Measurements from ENCODE around the gene STX4. TPM values are rescaled to one million over a fixed set of nuclear protein-coding genes. Genes with fewer than 3 reads are reported as not detected.

The STX4 gene
- polyA plus RNA-seq, 1 of the 3 experiments (the other 2 are of a cell fraction): 117 TPM

DNA sequence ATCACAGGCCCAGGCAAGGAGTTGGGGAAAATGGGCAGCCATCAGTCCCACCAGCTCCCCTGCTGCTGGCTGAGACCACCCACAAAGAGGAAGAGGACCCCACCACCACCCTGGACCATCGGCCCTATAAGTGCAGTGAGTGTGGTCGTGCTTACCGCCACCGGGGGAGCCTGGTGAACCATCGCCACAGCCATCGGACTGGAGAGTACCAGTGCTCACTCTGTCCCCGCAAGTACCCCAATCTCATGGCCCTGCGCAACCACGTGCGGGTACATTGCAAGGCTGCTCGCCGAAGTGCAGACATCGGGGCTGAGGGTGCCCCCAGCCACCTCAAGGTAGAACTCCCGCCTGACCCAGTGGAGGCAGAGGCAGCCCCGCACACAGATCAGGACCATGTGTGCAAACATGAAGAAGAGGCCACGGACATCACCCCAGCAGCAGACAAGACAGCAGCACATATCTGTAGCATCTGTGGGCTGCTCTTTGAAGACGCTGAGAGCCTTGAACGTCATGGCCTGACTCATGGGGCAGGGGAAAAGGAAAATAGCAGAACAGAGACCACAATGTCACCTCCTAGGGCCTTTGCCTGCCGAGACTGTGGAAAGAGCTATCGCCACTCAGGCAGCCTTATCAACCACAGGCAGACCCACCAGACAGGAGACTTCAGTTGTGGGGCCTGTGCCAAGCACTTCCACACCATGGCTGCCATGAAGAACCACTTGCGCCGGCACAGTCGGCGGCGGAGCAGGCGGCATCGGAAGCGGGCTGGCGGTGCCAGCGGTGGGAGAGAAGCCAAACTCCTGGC lies 44.4 kb downstream of the STX4 start:
- H3K4me3 ChIP-seq (ENCODE audit: low read depth in 2 of 2, low read length in 1 of 2): no peak overlapping the region
- ChIA-PET CTCF (no interaction called here), POLR2A (no interaction called here)
- DNase-seq: no peak
- H3K27me3 ChIP-seq (ENCODE audit: insufficient read depth): no peaks in the 10 kb centered on the region
- H3K27ac ChIP-seq (ENCODE audit: low read depth in 2 of 2, low read length in 1 of 2): no peak overlapping the region
- peaks cover 77% of the 10 kb centered on the region for H3K79me2 ChIP-seq (ENCODE audit: insufficient read depth)
- H4K20me1 ChIP-seq (ENCODE audit: insufficient read depth): peaks cover 12% of the 10 kb centered on the region; the same call in 1 of the 2 replicates
- 94% methylated on average over 30 of the region's 30 CpGs for WGBS (ENCODE audit: low lambda C conversion rate)
- no peaks in the 10 kb centered on the region for H3K9me3 ChIP-seq
- no peak overlapping the region for H3K4me2 ChIP-seq
- H3K36me3 ChIP-seq (replicated peaks in 1 of 2; ENCODE audit: control insufficient read depth in 1 of 2, insufficient read depth in 2 of 2, low read length in 1 of 2): peaks cover 27 to 59% of the 10 kb centered on the region in 2 experiments
- TF ChIP-seq CTCF (IDR thresholded peaks at IDR 0.05) (peak; percentile 13; the same call in 1 of the 2 replicates), RAD21 (IDR thresholded peaks at IDR 0.05; ENCODE audit: low read length) (no peak), NFIC (IDR thresholded peaks at IDR 0.05; ENCODE audit: borderline replicate concordance) (no peak), ELF1 (IDR thresholded peaks at IDR 0.05) (no peak), SIN3A (IDR thresholded peaks at IDR 0.05; ENCODE audit: borderline replicate concordance, low read depth, low read length) (no peak), USF1 (IDR thresholded peaks at IDR 0.05; ENCODE audit: borderline replicate concordance, low read depth) (no peak), IRF3 (IDR thresholded peaks at IDR 0.05; ENCODE audit: low read depth, low read length) (no peak)
- H3F3A ChIP-seq (replicated peaks; ENCODE audit: insufficient read depth): peaks cover 7% of the 10 kb centered on the region
- no peaks in the 10 kb centered on the region for H3K9me2 ChIP-seq
- no peak overlapping the region for H2AFZ ChIP-seq (ENCODE audit: low read depth)
- H3K9ac ChIP-seq: no peak overlapping the region
- H3K4me1 ChIP-seq (ENCODE audit: control insufficient read depth in 1 of 2, insufficient read depth in 2 of 2, low read depth in 1 of 2, low read length in 1 of 2): peaks cover 2 to 8% of the 10 kb centered on the region in 2 experiments; a peak in 3 of 4 replicates

DNA sequence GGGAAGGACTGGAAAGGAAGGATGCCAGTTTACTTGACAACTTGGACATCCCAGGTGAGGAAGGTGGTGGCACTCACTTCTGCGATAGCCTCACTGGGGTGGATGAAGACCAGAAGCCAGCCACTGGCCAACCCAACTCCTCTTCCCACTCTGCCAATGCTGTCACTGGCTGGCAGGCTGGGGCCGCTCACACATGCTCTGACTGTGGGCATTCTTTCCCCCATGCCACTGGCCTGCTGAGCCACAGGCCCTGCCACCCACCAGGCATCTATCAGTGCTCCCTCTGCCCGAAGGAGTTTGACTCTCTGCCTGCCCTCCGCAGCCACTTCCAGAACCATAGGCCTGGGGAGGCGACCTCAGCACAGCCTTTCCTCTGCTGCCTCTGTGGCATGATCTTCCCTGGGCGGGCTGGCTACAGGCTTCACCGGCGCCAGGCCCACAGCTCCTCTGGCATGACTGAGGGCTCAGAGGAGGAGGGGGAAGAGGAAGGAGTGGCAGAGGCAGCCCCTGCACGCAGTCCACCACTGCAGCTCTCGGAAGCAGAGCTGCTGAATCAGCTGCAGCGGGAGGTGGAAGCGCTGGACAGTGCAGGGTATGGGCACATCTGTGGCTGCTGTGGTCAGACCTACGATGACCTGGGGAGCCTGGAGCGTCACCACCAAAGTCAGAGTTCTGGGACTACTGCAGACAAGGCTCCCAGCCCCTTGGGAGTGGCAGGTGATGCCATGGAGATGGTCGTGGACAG lies 45.4 kb downstream of the STX4 start:
- no peaks in the 10 kb centered on the region for H3K9me2 ChIP-seq
- ChIA-PET POLR2A (no interaction called here), CTCF (interaction anchor here (1.6 kb wide), 1 partner anchor 64 kb away, joined by 5 read pairs; no protein-coding TSS in a partner anchor)
- peaks cover 12% of the 10 kb centered on the region; the same call in 1 of the 2 replicates for H4K20me1 ChIP-seq (ENCODE audit: insufficient read depth)
- no peaks in the 10 kb centered on the region for H3K27me3 ChIP-seq (ENCODE audit: insufficient read depth)
- H3K36me3 ChIP-seq (replicated peaks in 1 of 2; ENCODE audit: control insufficient read depth in 1 of 2, insufficient read depth in 2 of 2, low read length in 1 of 2): peaks cover 27 to 67% of the 10 kb centered on the region in 2 experiments
- WGBS (ENCODE audit: low lambda C conversion rate): 76% methylated on average over 4 of the region's 15 CpGs
- no peaks in the 10 kb centered on the region for H3K9me3 ChIP-seq
- peaks cover 76% of the 10 kb centered on the region for H3K79me2 ChIP-seq (ENCODE audit: insufficient read depth)
- no peak overlapping the region for H3K4me3 ChIP-seq (ENCODE audit: low read depth in 2 of 2, low read length in 1 of 2)
- no peak for DNase-seq
- no peak overlapping the region for H3K9ac ChIP-seq
- no peak overlapping the region for H2AFZ ChIP-seq (ENCODE audit: low read depth)
- H3K4me1 ChIP-seq (ENCODE audit: control insufficient read depth in 1 of 2, insufficient read depth in 2 of 2, low read depth in 1 of 2, low read length in 1 of 2): peaks cover 2 to 8% of the 10 kb centered on the region in 2 experiments; a peak in 3 of 4 replicates
- TF ChIP-seq POLR2AphosphoS5 (IDR thresholded peaks at IDR 0.05; ENCODE audit: low read depth, low read length): no peak
- TF ChIP-seq, protein P1, sequence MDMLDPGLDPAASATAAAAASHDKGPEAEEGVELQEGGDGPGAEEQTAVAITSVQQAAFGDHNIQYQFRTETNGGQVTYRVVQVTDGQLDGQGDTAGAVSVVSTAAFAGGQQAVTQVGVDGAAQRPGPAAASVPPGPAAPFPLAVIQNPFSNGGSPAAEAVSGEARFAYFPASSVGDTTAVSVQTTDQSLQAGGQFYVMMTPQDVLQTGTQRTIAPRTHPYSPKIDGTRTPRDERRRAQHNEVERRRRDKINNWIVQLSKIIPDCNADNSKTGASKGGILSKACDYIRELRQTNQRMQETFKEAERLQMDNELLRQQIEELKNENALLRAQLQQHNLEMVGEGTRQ (IDR thresholded peaks at IDR 0.05; ENCODE audit: borderline replicate concordance, low read depth, low read length): no peak
- H3K27ac ChIP-seq (ENCODE audit: low read depth in 2 of 2, low read length in 1 of 2): no peak overlapping the region
- H3F3A ChIP-seq (replicated peaks; ENCODE audit: insufficient read depth): peaks cover 3% of the 10 kb centered on the region
- H3K4me2 ChIP-seq: no peak overlapping the region
